ENCODE measurements around the gene FAM111B.
A peak's percentile ranks its signal among the peaks of the same experiment; 100 is the strongest.

FAM111B gene

GRCh38 chr11:59154610-59155009 is 47.6 kb downstream of the FAM111B start:
- no peak for DNase-seq (ENCODE audit: low read depth in 2 of 2)

- DNase-seq (ENCODE audit: low read depth in 2 of 2): no peak
These were observed 50.4 kb downstream of the FAM111B start for GRCh38 chr11:59157433-59157832.

- DNase-seq (ENCODE audit: low read depth in 2 of 2): no peak
These were observed 51.4 kb downstream of the FAM111B start for GRCh38 chr11:59158206-59159068.

- DNase-seq (ENCODE audit: low read depth in 2 of 2): no peak
These were observed 57.0 kb downstream of the FAM111B start for GRCh38 chr11:59164028-59164427.

GRCh38 chr11:59171508-59172322 is 64.7 kb downstream of the FAM111B start, which contains the start of gene DTX4:
DTX4 (plus strand) TSS chr11:59172132; CDS start chr11:59172596, 464 bp downstream.
- DNase-seq (ENCODE audit: low read depth in 2 of 2): peak; percentile 79 to 81

- no peak for DNase-seq (ENCODE audit: low read depth in 2 of 2)
These were observed 65.5 kb downstream of the FAM111B start for GRCh38 chr11:59172345-59173079.

- DNase-seq (ENCODE audit: low read depth in 2 of 2): no peak
These were observed 66.3 kb downstream of the FAM111B start for GRCh38 chr11:59173080-59173963.

GRCh38 chr11:59173964-59174663 is 67.1 kb downstream of the FAM111B start:
- no peak for DNase-seq (ENCODE audit: low read depth in 2 of 2)

GRCh38 chr11:59174664-59175033 is 67.6 kb downstream of the FAM111B start:
- DNase-seq (ENCODE audit: low read depth in 2 of 2): no peak

GRCh38 chr11:59175091-59175501 is 68.1 kb downstream of the FAM111B start:
- DNase-seq (ENCODE audit: low read depth in 2 of 2): no peak

GRCh38 chr11:59176330-59176729 is 69.3 kb downstream of the FAM111B start:
- no peak for DNase-seq (ENCODE audit: low read depth in 2 of 2)
